HG03342 (cell line): Measurements from ENCODE around the gene PFKFB3.

ENCODE experiments used
- ATAC-seq: cut with Tn5 transposase; IDR thresholded peaks from one replicate; pipeline ENCODE4 v1.9.1; 2021; ENCODE audit warnings: mild to moderate bottlenecking, moderate library complexity; ENCODE audit not compliant: unreplicated experiment

The PFKFB3 gene

GRCh38 chr10:6219494-6219836, 16.7 kb downstream of the PFKFB3 start:
- ATAC-seq = no peak

- no peak for ATAC-seq
Observed at GRCh38 chr10:6220418-6221191, 17.9 kb downstream of the PFKFB3 start.

- ATAC-seq = no peak
Observed at GRCh38 chr10:6221192-6221940, 18.6 kb downstream of the PFKFB3 start.

GRCh38 chr10:6221971-6222751, 19.4 kb downstream of the PFKFB3 start:
- ATAC-seq = no peak

GRCh38 chr10:6222755-6223154, 20.0 kb downstream of the PFKFB3 start:
- ATAC-seq = no peak

GRCh38 chr10:6223981-6224380, 21.2 kb downstream of the PFKFB3 start:
- no peak for ATAC-seq

- no peak for ATAC-seq
Observed at GRCh38 chr10:6224781-6225180, 22.0 kb downstream of the PFKFB3 start.

- ATAC-seq = no peak
Observed at GRCh38 chr10:6225263-6225814, 22.6 kb downstream of the PFKFB3 start.

GRCh38 chr10:6226216-6226615, 23.5 kb downstream of the PFKFB3 start:
- ATAC-seq = no peak

GRCh38 chr10:6227346-6227745, 24.6 kb downstream of the PFKFB3 start:
- no peak for ATAC-seq

- no peak for ATAC-seq
Observed at GRCh38 chr10:6228010-6228511, 25.3 kb downstream of the PFKFB3 start.

- ATAC-seq = no peak
Observed at GRCh38 chr10:6228647-6229046, 25.9 kb downstream of the PFKFB3 start.

GRCh38 chr10:6229290-6229689, 26.6 kb downstream of the PFKFB3 start:
- no peak for ATAC-seq

- ATAC-seq = no peak
Observed at GRCh38 chr10:6229746-6230145, 27.0 kb downstream of the PFKFB3 start.

GRCh38 chr10:6230315-6230714, 27.6 kb downstream of the PFKFB3 start:
- ATAC-seq = no peak

- no peak for ATAC-seq
Observed at GRCh38 chr10:6231146-6231545, 28.4 kb downstream of the PFKFB3 start.

GRCh38 chr10:6231730-6232129, 29.0 kb downstream of the PFKFB3 start:
- ATAC-seq = no peak

- ATAC-seq = no peak
Observed at GRCh38 chr10:6232225-6232807, 29.6 kb downstream of the PFKFB3 start.

- ATAC-seq = no peak
Observed at GRCh38 chr10:6232846-6233724, 30.4 kb downstream of the PFKFB3 start.
